ENCODE results near the gene SUFU. TPM values are rescaled to one million over a fixed set of nuclear protein-coding genes. Genes with fewer than 3 reads are reported as not detected.

The SUFU gene
- total and polyA plus RNA-seq, 4 donors = 1.8 to 3.8 (median 2.9) TPM

DNA sequence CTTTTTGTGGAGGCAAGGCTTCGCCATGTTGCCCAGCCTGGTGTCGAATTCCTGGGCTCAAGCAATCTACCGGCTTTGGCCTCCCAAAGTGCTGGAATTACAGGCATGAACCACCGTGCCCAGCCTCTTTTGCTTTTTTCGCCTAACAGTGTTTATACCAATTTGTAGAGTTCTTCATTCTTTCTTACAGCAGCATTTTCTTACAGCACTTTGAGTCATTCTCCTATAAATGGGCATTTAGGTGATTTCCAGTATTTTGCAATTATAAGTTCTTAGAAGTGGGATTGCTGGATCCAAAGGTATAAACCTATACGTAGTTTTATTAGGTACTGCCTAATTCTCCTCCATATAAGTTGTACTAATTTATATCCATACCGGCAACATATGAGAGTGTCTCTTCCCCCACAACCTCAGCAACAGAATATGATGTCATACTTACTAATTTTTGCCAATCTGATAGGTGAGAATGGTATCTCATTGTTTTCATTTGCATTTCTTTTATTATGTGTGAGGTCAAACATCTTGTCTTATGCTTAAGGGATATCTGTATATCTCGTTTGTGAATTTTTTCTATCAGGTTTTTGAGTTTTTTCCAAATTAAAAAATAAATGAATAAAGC lies 39.1 kb downstream of the SUFU start:
- no peak for DNase-seq (ENCODE audit: low spot score)

More for the DNA sequence above, 39.1 kb downstream of the SUFU start:
- H3K9me3 ChIP-seq (ENCODE audit: control insufficient read depth in 4 of 4, low read length in 3 of 4) = no peaks in the 10 kb centered on the region
- H3K4me3 ChIP-seq (ENCODE audit: low read depth in 1 of 3, low read length in 3 of 3) = no peak overlapping the region
- no peaks in the 10 kb centered on the region for H3K27me3 ChIP-seq (ENCODE audit: control insufficient read depth in 4 of 4, insufficient read depth in 4 of 4, low read length in 3 of 4)
- whole genome bisulfite sequencing = 87% methylated on average over 8 of the region's 8 CpGs
- H3K27ac ChIP-seq (ENCODE audit: low read depth in 1 of 2, low read length in 2 of 2) = no peak overlapping the region
- TF ChIP-seq RAD21 (IDR thresholded peaks at IDR 0.05) (no peak), FOXA1 (IDR thresholded peaks at IDR 0.05) (no peak), FOXA2 (IDR thresholded peaks at IDR 0.05) (no peak), HNF4A (conservative IDR thresholded peaks at IDR 0.05) (no peak), TAF1 (conservative IDR thresholded peaks at IDR 0.05) (no peak), SP1 (IDR thresholded peaks at IDR 0.05) (no peak), RXRA (IDR thresholded peaks at IDR 0.05) (no peak), EGR1 (IDR thresholded peaks at IDR 0.05; ENCODE audit: low read depth in 2 of 2) (no peak), GABPA (IDR thresholded peaks at IDR 0.05 in 1 of 2, conservative IDR thresholded peaks at IDR 0.05 in 1 of 2) (no peak), YY1 (IDR thresholded peaks at IDR 0.05) (no peak), NR2F2 (IDR thresholded peaks at IDR 0.05) (no peak), HNF4G (IDR thresholded peaks at IDR 0.05) (no peak), JUND (IDR thresholded peaks at IDR 0.05) (no peak)
- TF ChIP-seq, protein P1, sequence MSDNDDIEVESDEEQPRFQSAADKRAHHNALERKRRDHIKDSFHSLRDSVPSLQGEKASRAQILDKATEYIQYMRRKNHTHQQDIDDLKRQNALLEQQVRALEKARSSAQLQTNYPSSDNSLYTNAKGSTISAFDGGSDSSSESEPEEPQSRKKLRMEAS (IDR thresholded peaks at IDR 0.05) = no peak
- TF ChIP-seq, protein P2, sequence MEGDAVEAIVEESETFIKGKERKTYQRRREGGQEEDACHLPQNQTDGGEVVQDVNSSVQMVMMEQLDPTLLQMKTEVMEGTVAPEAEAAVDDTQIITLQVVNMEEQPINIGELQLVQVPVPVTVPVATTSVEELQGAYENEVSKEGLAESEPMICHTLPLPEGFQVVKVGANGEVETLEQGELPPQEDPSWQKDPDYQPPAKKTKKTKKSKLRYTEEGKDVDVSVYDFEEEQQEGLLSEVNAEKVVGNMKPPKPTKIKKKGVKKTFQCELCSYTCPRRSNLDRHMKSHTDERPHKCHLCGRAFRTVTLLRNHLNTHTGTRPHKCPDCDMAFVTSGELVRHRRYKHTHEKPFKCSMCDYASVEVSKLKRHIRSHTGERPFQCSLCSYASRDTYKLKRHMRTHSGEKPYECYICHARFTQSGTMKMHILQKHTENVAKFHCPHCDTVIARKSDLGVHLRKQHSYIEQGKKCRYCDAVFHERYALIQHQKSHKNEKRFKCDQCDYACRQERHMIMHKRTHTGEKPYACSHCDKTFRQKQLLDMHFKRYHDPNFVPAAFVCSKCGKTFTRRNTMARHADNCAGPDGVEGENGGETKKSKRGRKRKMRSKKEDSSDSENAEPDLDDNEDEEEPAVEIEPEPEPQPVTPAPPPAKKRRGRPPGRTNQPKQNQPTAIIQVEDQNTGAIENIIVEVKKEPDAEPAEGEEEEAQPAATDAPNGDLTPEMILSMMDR (IDR thresholded peaks at IDR 0.05; ENCODE audit: low read depth, low read length, missing input control) = no peak
- TF ChIP-seq, protein P3, sequence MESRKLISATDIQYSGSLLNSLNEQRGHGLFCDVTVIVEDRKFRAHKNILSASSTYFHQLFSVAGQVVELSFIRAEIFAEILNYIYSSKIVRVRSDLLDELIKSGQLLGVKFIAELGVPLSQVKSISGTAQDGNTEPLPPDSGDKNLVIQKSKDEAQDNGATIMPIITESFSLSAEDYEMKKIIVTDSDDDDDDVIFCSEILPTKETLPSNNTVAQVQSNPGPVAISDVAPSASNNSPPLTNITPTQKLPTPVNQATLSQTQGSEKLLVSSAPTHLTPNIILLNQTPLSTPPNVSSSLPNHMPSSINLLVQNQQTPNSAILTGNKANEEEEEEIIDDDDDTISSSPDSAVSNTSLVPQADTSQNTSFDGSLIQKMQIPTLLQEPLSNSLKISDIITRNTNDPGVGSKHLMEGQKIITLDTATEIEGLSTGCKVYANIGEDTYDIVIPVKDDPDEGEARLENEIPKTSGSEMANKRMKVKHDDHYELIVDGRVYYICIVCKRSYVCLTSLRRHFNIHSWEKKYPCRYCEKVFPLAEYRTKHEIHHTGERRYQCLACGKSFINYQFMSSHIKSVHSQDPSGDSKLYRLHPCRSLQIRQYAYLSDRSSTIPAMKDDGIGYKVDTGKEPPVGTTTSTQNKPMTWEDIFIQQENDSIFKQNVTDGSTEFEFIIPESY (IDR thresholded peaks at IDR 0.05) = no peak
- TF ChIP-seq, protein P4, sequence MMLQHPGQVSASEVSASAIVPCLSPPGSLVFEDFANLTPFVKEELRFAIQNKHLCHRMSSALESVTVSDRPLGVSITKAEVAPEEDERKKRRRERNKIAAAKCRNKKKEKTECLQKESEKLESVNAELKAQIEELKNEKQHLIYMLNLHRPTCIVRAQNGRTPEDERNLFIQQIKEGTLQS (IDR thresholded peaks at IDR 0.05) = no peak
- TF ChIP-seq, protein P5, sequence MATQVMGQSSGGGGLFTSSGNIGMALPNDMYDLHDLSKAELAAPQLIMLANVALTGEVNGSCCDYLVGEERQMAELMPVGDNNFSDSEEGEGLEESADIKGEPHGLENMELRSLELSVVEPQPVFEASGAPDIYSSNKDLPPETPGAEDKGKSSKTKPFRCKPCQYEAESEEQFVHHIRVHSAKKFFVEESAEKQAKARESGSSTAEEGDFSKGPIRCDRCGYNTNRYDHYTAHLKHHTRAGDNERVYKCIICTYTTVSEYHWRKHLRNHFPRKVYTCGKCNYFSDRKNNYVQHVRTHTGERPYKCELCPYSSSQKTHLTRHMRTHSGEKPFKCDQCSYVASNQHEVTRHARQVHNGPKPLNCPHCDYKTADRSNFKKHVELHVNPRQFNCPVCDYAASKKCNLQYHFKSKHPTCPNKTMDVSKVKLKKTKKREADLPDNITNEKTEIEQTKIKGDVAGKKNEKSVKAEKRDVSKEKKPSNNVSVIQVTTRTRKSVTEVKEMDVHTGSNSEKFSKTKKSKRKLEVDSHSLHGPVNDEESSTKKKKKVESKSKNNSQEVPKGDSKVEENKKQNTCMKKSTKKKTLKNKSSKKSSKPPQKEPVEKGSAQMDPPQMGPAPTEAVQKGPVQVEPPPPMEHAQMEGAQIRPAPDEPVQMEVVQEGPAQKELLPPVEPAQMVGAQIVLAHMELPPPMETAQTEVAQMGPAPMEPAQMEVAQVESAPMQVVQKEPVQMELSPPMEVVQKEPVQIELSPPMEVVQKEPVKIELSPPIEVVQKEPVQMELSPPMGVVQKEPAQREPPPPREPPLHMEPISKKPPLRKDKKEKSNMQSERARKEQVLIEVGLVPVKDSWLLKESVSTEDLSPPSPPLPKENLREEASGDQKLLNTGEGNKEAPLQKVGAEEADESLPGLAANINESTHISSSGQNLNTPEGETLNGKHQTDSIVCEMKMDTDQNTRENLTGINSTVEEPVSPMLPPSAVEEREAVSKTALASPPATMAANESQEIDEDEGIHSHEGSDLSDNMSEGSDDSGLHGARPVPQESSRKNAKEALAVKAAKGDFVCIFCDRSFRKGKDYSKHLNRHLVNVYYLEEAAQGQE (IDR thresholded peaks at IDR 0.05) = no peak
- H3K9ac ChIP-seq (ENCODE audit: low read depth in 1 of 2, low read length in 2 of 2) = no peak overlapping the region
- peaks cover 0 to 5% (median 1%) of the 10 kb centered on the region in 4 donors for H3K4me1 ChIP-seq (ENCODE audit: control insufficient read depth in 4 of 4, insufficient read depth in 4 of 4, low read length in 3 of 4)
- peaks cover 0 to 2% (median 0%) of the 10 kb centered on the region in 4 donors for H3K36me3 ChIP-seq (ENCODE audit: control insufficient read depth in 4 of 4, insufficient read depth in 3 of 4, low read depth in 1 of 4, low read length in 3 of 4)
